GM23248 (cell line): ENCODE measurements around the gene EDEM2.

ENCODE experiments used
- EZH2 ChIP-seq: fragments of 200-600 bp; sonication (generic); IDR thresholded peaks from 2 replicates; pipeline ENCODE4 v1.6.1; 2018; ENCODE audit warnings: antibody characterized with exemption, mild to moderate bottlenecking; ENCODE audit not compliant: insufficient read depth, poor library complexity, severe bottlenecking
- EZH2phosphoT487 ChIP-seq: fragments of 200-600 bp; sonication (generic); IDR thresholded peaks from 2 replicates; pipeline ENCODE4 v1.6.1; 2018; ENCODE audit warnings: antibody characterized with exemption, moderate library complexity, mild to moderate bottlenecking, low read depth; ENCODE audit not compliant: insufficient read depth

DNA sequence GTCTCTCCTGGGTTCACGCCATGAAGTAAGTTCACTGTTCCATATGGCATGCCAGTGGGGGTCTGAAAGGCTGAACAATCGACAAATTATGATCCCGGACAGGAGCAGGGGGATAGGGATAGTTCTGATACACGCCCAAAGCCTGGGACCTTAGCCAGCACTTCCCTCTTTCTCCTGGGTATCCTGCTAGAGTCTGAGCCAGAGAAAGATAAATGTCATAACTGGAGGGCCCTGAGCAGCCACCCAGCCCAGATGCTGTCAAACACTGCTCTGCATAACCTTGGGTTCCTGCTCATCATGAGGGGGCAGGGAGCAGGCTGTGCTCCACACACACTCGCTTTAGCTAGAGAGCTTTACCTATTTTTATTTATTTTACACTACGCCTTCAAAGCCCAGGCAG is 12.3 kb downstream of the EDEM2 start:
- TF ChIP-seq EZH2phosphoT487, result no peak
- no peak for TF ChIP-seq EZH2
